ENCODE measurements around the gene NDUFB8.

- TF ChIP-seq CTCF (IDR thresholded peaks at IDR 0.05) (no peak), POLR2AphosphoS5 (IDR thresholded peaks at IDR 0.05) (no peak)
Observed at GRCh38 chr10:100505164-100505563, 24.5 kb downstream of the NDUFB8 start.

All from transverse colon (tissue), 4 donors.